Caco-2 (cell line): ENCODE measurements around the gene SETD1B. TPM values are rescaled to one million over a fixed set of nuclear protein-coding genes. Genes with fewer than 3 reads are reported as not detected.

Experiments
- BruUV-seq: library from RNA; stranded (reverse); fragments of 400-500 nt; replicated peaks from 2 replicates; lab custom pipeline; 2021; lab: Mats Ljungman, UMichigan
- CTCF ChIA-PET: fragments of 300-600 bp; sonication (Branson Sonifier 250); formaldehyde crosslinking; loops from one replicate; lab custom pipeline; 2022; ENCODE audit warnings: antibody characterized with exemption; lab: Charles Lee
- POLR2A ChIA-PET: fragments of 300-600 bp; sonication (Branson Sonifier 250); formaldehyde crosslinking; loops from one replicate; lab custom pipeline; 2022; ENCODE audit warnings: antibody characterized with exemption; lab: Charles Lee
- DNase-seq, 2 experiments: peaks; one replicate each; pipeline versions ENCODE4 v3.0.0 to v3.0.0-alpha.2; 2020 to 2022
- H3K27me3 ChIP-seq: replicated peaks from 2 replicates; pipeline ENCODE4 v1.6.0; 2011; ENCODE audit warnings: low read length; ENCODE audit not compliant: control insufficient read depth, insufficient read depth
- H3K36me3 ChIP-seq: 2 replicates; pipeline ENCODE4 v1.5.1; 2011; ENCODE audit warnings: low read length; ENCODE audit not compliant: control insufficient read depth, insufficient read depth
- H3K4me1 ChIP-seq: fragments of 250-450 bp; sonication (Bioruptor Pico); 2 replicates; pipeline ENCODE4 v1.5.1; 2020; ENCODE audit warnings: mild to moderate bottlenecking
- H3K4me3 ChIP-seq: 2 replicates; pipeline ENCODE4 v1.5.1; 2011; ENCODE audit warnings: low read depth, mild to moderate bottlenecking, control low read depth, low read length
- H3K9me3 ChIP-seq: fragments of 250-450 bp; sonication (Bioruptor Pico); 2 replicates; pipeline ENCODE4 v1.5.1; 2020; ENCODE audit warnings: mild to moderate bottlenecking, moderate library complexity
- H3K27ac Mint-ChIP-seq: one replicate; pipeline ENCODE4 v1.8.0; 2022; ENCODE audit warnings: mixed read lengths; ENCODE audit not compliant: unreplicated experiment
- H3K27me3 Mint-ChIP-seq: one replicate; pipeline ENCODE4 v1.8.0; 2022; ENCODE audit warnings: mixed read lengths; ENCODE audit not compliant: insufficient read depth, unreplicated experiment
- H3K36me3 Mint-ChIP-seq: one replicate; pipeline ENCODE4 v1.8.0; 2022; ENCODE audit warnings: mild to moderate bottlenecking, mixed read lengths; ENCODE audit not compliant: insufficient read depth, unreplicated experiment
- H3K4me1 Mint-ChIP-seq: one replicate; pipeline ENCODE4 v1.8.0; 2022; ENCODE audit warnings: low read depth, mixed read lengths; ENCODE audit not compliant: unreplicated experiment
- H3K4me3 Mint-ChIP-seq: one replicate; pipeline ENCODE4 v1.8.0; 2022; ENCODE audit warnings: mild to moderate bottlenecking, moderate library complexity, mixed read lengths; ENCODE audit not compliant: unreplicated experiment
- H3K9me3 Mint-ChIP-seq: one replicate; pipeline ENCODE4 v1.8.0; 2022; ENCODE audit warnings: mixed read lengths; ENCODE audit not compliant: unreplicated experiment
- CTCF ChIP-seq, 2 experiments: fragments of 200-600 bp in 1 of 2; IDR thresholded peaks; 1 replicate in 1 of 2; 2 replicates in 1 of 2; pipeline versions ENCODE4 v1.5.1 to v1.8.0; 2011 to 2022; ENCODE audit warnings: antibody characterized with exemption in 1 of 2, control low read depth in 1 of 2, inconsistent platforms in 1 of 2, low read depth in 1 of 2, low read length in 1 of 2, mild to moderate bottlenecking in 1 of 2, moderate library complexity in 1 of 2; ENCODE audit not compliant: insufficient read depth in 1 of 2, severe bottlenecking in 1 of 2, unreplicated experiment in 1 of 2
- intact Hi-C: fragments of 100-400 bp; cut with micrococcal nuclease; formaldehyde crosslinking; loops from one replicate; pipeline ENCODE4 v1.10.0; 2022; ENCODE audit not compliant: unreplicated experiment
- total RNA-seq: library from RNA; stranded (reverse); gene quantifications from 2 replicates; pipeline ENCODE4 v1.2.3, GENCODE V29; 2022

Gene SETD1B
- total RNA-seq, 1 experiment from 2014 or later = 16.8 TPM

- H3K4me1 Mint-ChIP-seq = peaks cover 5% of the 10 kb centered on the region
- BruUV-seq = TSS peak; percentile 26
- H3K27me3 Mint-ChIP-seq = no peaks in the 10 kb centered on the region
- CTCF ChIA-PET = no interaction called here
- H3K36me3 ChIP-seq = no peaks in the 10 kb centered on the region
- TF ChIP-seq CTCF (IDR thresholded peaks at IDR 0.05; ENCODE audit: insufficient read depth in 1 of 2, low read depth in 1 of 2, low read length in 1 of 2, severe bottlenecking in 1 of 2, unreplicated experiment in 1 of 2) = no peak
- H3K27me3 ChIP-seq = no peaks in the 10 kb centered on the region
- no peak overlapping the region for H3K4me3 Mint-ChIP-seq
- H3K4me1 ChIP-seq = no peaks in the 10 kb centered on the region
- no peak overlapping the region for H3K4me3 ChIP-seq
- no peak overlapping the region for H3K27ac Mint-ChIP-seq
- H3K9me3 Mint-ChIP-seq = no peaks in the 10 kb centered on the region
- POLR2A ChIA-PET = no interaction called here
- intact Hi-C loops = no loop called here
- peaks cover 43% of the 10 kb centered on the region for H3K36me3 Mint-ChIP-seq
- no peak for DNase-seq
- H3K9me3 ChIP-seq = no peaks in the 10 kb centered on the region
These were observed 26.9 kb downstream of the SETD1B start for GRCh38 chr12:121830588-121831265.

- H3K4me3 ChIP-seq = no peak overlapping the region
- intact Hi-C loops = no loop called here
- Mint-ChIP-seq H3K36me3 (peaks cover 36% of the 10 kb centered on the region), H3K9me3 (no peaks in the 10 kb centered on the region), H3K27ac (no peak overlapping the region), H3K27me3 (no peaks in the 10 kb centered on the region), H3K4me1 (peaks cover 5% of the 10 kb centered on the region), H3K4me3 (no peak overlapping the region)
- BruUV-seq = no TSS peak
- no peaks in the 10 kb centered on the region for H3K36me3 ChIP-seq
- DNase-seq = no peak
- H3K4me1 ChIP-seq = no peaks in the 10 kb centered on the region
- H3K27me3 ChIP-seq = no peaks in the 10 kb centered on the region
- CTCF ChIA-PET = no interaction called here
- no peak for TF ChIP-seq CTCF (IDR thresholded peaks at IDR 0.05; ENCODE audit: insufficient read depth in 1 of 2, low read depth in 1 of 2, low read length in 1 of 2, severe bottlenecking in 1 of 2, unreplicated experiment in 1 of 2)
- POLR2A ChIA-PET = no interaction called here
- no peaks in the 10 kb centered on the region for H3K9me3 ChIP-seq
These were observed 27.9 kb downstream of the SETD1B start for GRCh38 chr12:121831571-121832245.

GRCh38 chr12:121837680-121838079 is 33.9 kb downstream of the SETD1B start:
- H3K9me3 ChIP-seq = no peaks in the 10 kb centered on the region
- DNase-seq = no peak
- ChIA-PET CTCF (interaction anchor here (0.6 to 1.2 kb wide), 4 partner anchors 22 to 53 kb away, joined by 3 to 7 read pairs (median 4); no protein-coding TSS in a partner anchor), POLR2A (no interaction called here)
- Mint-ChIP-seq H3K27me3 (no peaks in the 10 kb centered on the region), H3K9me3 (no peaks in the 10 kb centered on the region), H3K36me3 (peaks cover 7% of the 10 kb centered on the region), H3K4me3 (no peak overlapping the region), H3K4me1 (no peaks in the 10 kb centered on the region), H3K27ac (no peak overlapping the region)
- intact Hi-C loops = loop anchor here (2.0 kb wide), 1 partner anchor 43 kb away; no protein-coding TSS in a partner anchor
- H3K27me3 ChIP-seq = no peaks in the 10 kb centered on the region
- 0 out of 2 replicates have a peak, but pooled peaks cover 4% of the 10 kb centered on the region for H3K4me1 ChIP-seq
- H3K36me3 ChIP-seq = no peaks in the 10 kb centered on the region
- no peak overlapping the region for H3K4me3 ChIP-seq
- TF ChIP-seq CTCF (IDR thresholded peaks at IDR 0.05; ENCODE audit: insufficient read depth in 1 of 2, low read depth in 1 of 2, low read length in 1 of 2, severe bottlenecking in 1 of 2, unreplicated experiment in 1 of 2) = no peak
- BruUV-seq = no TSS peak
